Endothelial cell of umbilical vein (primary cell): Measurements from ENCODE around the gene ZNF766. TPM values are rescaled to one million over a fixed set of nuclear protein-coding genes. Genes with fewer than 3 reads are reported as not detected.

Experiments
- BruUV-seq: library from RNA; stranded (reverse); fragments of 400-500 nt; replicated peaks from 2 replicates; lab custom pipeline; 2021; lab: Mats Ljungman, UMichigan
- CTCF ChIA-PET: fragments of 300-600, 350-600 bp; sonication (Branson Sonifier 250); formaldehyde crosslinking; loops from one replicate; lab custom pipeline; 2021; ENCODE audit warnings: antibody characterized with exemption, inconsistent platforms; lab: Charles Lee
- POLR2A ChIA-PET: fragments of 300-600, 350-600 bp; sonication (Branson Sonifier 250); formaldehyde crosslinking; loops from one replicate; lab custom pipeline; 2021; ENCODE audit warnings: antibody characterized with exemption, inconsistent platforms; lab: Charles Lee
- DNase-seq: peaks from one replicate; pipeline ENCODE4 v3.0.0-alpha.2; 2011; ENCODE audit warnings: low read depth, low spot score
- FAIRE-seq: peaks from 2 replicates; lab custom pipeline; 2011; peaks lifted over from hg19 to GRCh38; lab: Jason Lieb, UNC
- H2AFZ ChIP-seq: 2 replicates; pipeline ENCODE4 v1.6.0; 2012; ENCODE audit warnings: low read depth, low read length, control low read depth, inconsistent platforms
- H3K27ac ChIP-seq: 2 replicates; pipeline ENCODE4 v1.5.1; 2011; ENCODE audit warnings: low read depth, mild to moderate bottlenecking, control low read depth, low read length, moderate library complexity; ENCODE audit not compliant: insufficient read depth
- H3K27me3 ChIP-seq, 2 experiments: 2 replicates each; pipeline versions ENCODE4 v1.6.0 to v1.6.1; 2011; ENCODE audit warnings: low read length in 2 of 2, mixed read lengths in 1 of 2; ENCODE audit not compliant: control insufficient read depth in 2 of 2, insufficient read depth in 2 of 2
- H3K36me3 ChIP-seq, 2 experiments: 2 replicates in 1 of 2; 3 replicates in 1 of 2; pipeline ENCODE4 v1.5.1; 2011; ENCODE audit warnings: low read length in 2 of 2, mild to moderate bottlenecking in 1 of 2, moderate library complexity in 1 of 2; ENCODE audit not compliant: control insufficient read depth in 2 of 2, insufficient read depth in 2 of 2; ENCODE audit errors: extremely low read depth in 1 of 2
- H3K4me1 ChIP-seq: 3 replicates; pipeline ENCODE4 v1.5.1; 2011; ENCODE audit warnings: mild to moderate bottlenecking, low read length; ENCODE audit not compliant: control insufficient read depth, insufficient read depth; ENCODE audit errors: extremely low read depth
- H3K4me2 ChIP-seq: 2 replicates; pipeline ENCODE4 v1.6.1; 2011; ENCODE audit warnings: low read length, control low read depth, mixed read lengths; ENCODE audit not compliant: insufficient read depth
- H3K4me3 ChIP-seq, 3 experiments: fragments of 200-600 bp in 1 of 3; sonication (generic), shearing (Covaris generic) in 1 of 3; replicated peaks in 1 of 3; 2 replicates each; pipeline ENCODE4 v1.5.1; 2011 to 2016; ENCODE audit warnings: control low read depth in 3 of 3, low read length in 3 of 3, mild to moderate bottlenecking in 2 of 3, inconsistent platforms in 1 of 3, low read depth in 1 of 3, moderate library complexity in 1 of 3; ENCODE audit not compliant: insufficient read depth in 1 of 3
- H3K79me2 ChIP-seq: 2 replicates; pipeline ENCODE4 v1.6.0; 2012; ENCODE audit warnings: low read length, inconsistent platforms; ENCODE audit not compliant: control insufficient read depth, insufficient read depth
- H3K9ac ChIP-seq: replicated peaks from 2 replicates; pipeline ENCODE3; 2011; ENCODE audit warnings: low read length, control low read depth; ENCODE audit not compliant: insufficient read depth; ENCODE audit errors: extremely low read depth
- H3K9me1 ChIP-seq: replicated peaks from 3 replicates; pipeline ENCODE4 v1.6.0; 2011; ENCODE audit warnings: mild to moderate bottlenecking, low read length; ENCODE audit not compliant: control insufficient read depth, insufficient read depth; ENCODE audit errors: extremely low read depth
- H3K9me3 ChIP-seq: replicated peaks from 2 replicates; pipeline ENCODE4 v1.5.1; 2012; ENCODE audit warnings: low read length, inconsistent platforms; ENCODE audit not compliant: control insufficient read depth, insufficient read depth
- H4K20me1 ChIP-seq: replicated peaks from 2 replicates; pipeline ENCODE3; 2011; ENCODE audit warnings: mild to moderate bottlenecking, low read length; ENCODE audit not compliant: control insufficient read depth, insufficient read depth; ENCODE audit errors: extremely low read depth
- CTCF ChIP-seq, 2 donors: IDR thresholded peaks; 1 replicate in 1 of 2; 2 replicates in 1 of 2; pipeline ENCODE4 v1.5.1; 2011; ENCODE audit warnings: low read length in 2 of 2, mild to moderate bottlenecking in 2 of 2, moderate library complexity in 2 of 2, control low read depth in 1 of 2, inconsistent platforms in 1 of 2, low read depth in 1 of 2; ENCODE audit not compliant: insufficient read depth in 1 of 2; ENCODE audit errors: extremely low read depth in 1 of 2
- EZH2 ChIP-seq: IDR thresholded peaks from 2 replicates; pipeline ENCODE4 v1.6.1; 2012; ENCODE audit warnings: borderline replicate concordance, low read depth, mild to moderate bottlenecking, moderate library complexity, low read length, inconsistent platforms; ENCODE audit not compliant: severe bottlenecking
- GATA2 ChIP-seq: IDR thresholded peaks from 2 replicates; pipeline ENCODE4 v1.7.0; 2011; ENCODE audit warnings: low read depth, mild to moderate bottlenecking, moderate library complexity, mixed read lengths, low read length; ENCODE audit not compliant: insufficient read length, insufficient read depth
- MAX ChIP-seq: IDR thresholded peaks from 2 replicates; pipeline ENCODE4 v1.6.1; 2011; ENCODE audit not compliant: insufficient read depth, insufficient read length
- MYC ChIP-seq: IDR thresholded peaks from one replicate; pipeline ENCODE4 v1.6.1; 2011; ENCODE audit warnings: mild to moderate bottlenecking, low read depth, low read length
- POLR2A ChIP-seq: IDR thresholded peaks from 2 replicates; pipeline ENCODE4 v1.6.1; 2012; ENCODE audit warnings: low read depth, mild to moderate bottlenecking, control low read depth, low read length
- dilution Hi-C: fragments of 300-500 bp; cut with MboI; formaldehyde crosslinking; loops from one replicate; pipeline ENCODE4 v1.15.0; 2019; ENCODE audit warnings: low sequenced_read_pairs; ENCODE audit not compliant: extremely low pct_ligation_motif_present
- intact Hi-C: fragments of 100-400 bp; cut with micrococcal nuclease; formaldehyde crosslinking; loops from one replicate; pipeline ENCODE4 v1.10.0; 2022
- polyA plus RNA-seq, 4 experiments: library from polyadenylated mRNA; depleted of rRNA in 3 of 4; stranded (reverse) in 3 of 4; unstranded in 1 of 4; fragments of >200 nt; gene quantifications; 2 replicates each; pipeline versions ENCODE4 v1.2.1 to v1.2.3, GENCODE V29; 2011 to 2012; ENCODE audit warnings: missing spikeins in 1 of 4
- total RNA-seq: library from RNA; stranded (reverse); gene quantifications from 2 replicates; pipeline ENCODE4 v1.2.3, GENCODE V29; 2021

Gene ZNF766
- total and polyA plus RNA-seq, 2 donors (not counting 3 experiments of a cell fraction or from before 2014, with no cell fraction given) = 2.9 to 8.9 TPM

- CTCF ChIA-PET = interaction anchor here (0.6 kb wide), 1 partner anchor 107 kb away, joined by 3 read pairs; no protein-coding TSS in a partner anchor
- Histone ChIP-seq H3K4me3 (no peak overlapping the region), H4K20me1 (no peaks in the 10 kb centered on the region), H3K27ac (no peak overlapping the region), H3K9me1 (no peaks in the 10 kb centered on the region), H3K4me2 (no peak overlapping the region), H3K36me3 (no peaks in the 10 kb centered on the region), H3K9ac (no peak overlapping the region), H3K9me3 (no peaks in the 10 kb centered on the region), H3K79me2 (no peaks in the 10 kb centered on the region), H3K4me1 (no peaks in the 10 kb centered on the region), H3K27me3 (no peaks in the 10 kb centered on the region), H2AFZ (no peak overlapping the region)
- POLR2A ChIA-PET = no interaction called here
- no TSS peak for BruUV-seq
- FAIRE-seq (no peak), DNase-seq (no peak)
- no peak for TF ChIP-seq MAX
- no peak for TF ChIP-seq POLR2A
- TF ChIP-seq MYC = no peak
- TF ChIP-seq GATA2 = no peak
- intact Hi-C loops (no loop called here), dilution Hi-C loops (no loop called here)
These were observed 25.4 kb upstream of the ZNF766 start for GRCh38 chr19:52244021-52244420.

- TF ChIP-seq CTCF (IDR thresholded peaks at IDR 0.05; ENCODE audit: extremely low read depth in 1 of 2, insufficient read depth in 1 of 2, low read depth in 1 of 2, low read length in 2 of 2) = peak; percentile 16 to 44
- no peak for TF ChIP-seq EZH2
- dilution Hi-C loops = no loop called here
- Histone ChIP-seq H3K79me2 (no peaks in the 10 kb centered on the region), H3K9me3 (no peaks in the 10 kb centered on the region), H3K27me3 (no peaks in the 10 kb centered on the region), H3K27ac (no peak overlapping the region), H3K4me1 (no peaks in the 10 kb centered on the region), H3K9ac (no peak overlapping the region), H2AFZ (no peak overlapping the region), H3K36me3 (no peaks in the 10 kb centered on the region), H3K9me1 (no peaks in the 10 kb centered on the region), H3K4me3 (no peak overlapping the region), H4K20me1 (no peaks in the 10 kb centered on the region), H3K4me2 (no peak overlapping the region)
- FAIRE-seq = no peak
- CTCF ChIA-PET = interaction anchor here (0.8 to 1.6 kb wide), 8 partner anchors 11 to 502 kb away, joined by 3 to 7 read pairs (median 4); partner anchors contain the start of gene ZNF880
- POLR2A ChIA-PET = no interaction called here
- BruUV-seq = no TSS peak
- peak; percentile 46 for DNase-seq
- intact Hi-C loops = no loop called here
These were observed 21.1 kb upstream of the ZNF766 start for GRCh38 chr19:52248241-52248640.
